Memory B cell (primary cell): ENCODE results near the gene KRTAP12-1.
"Not testable (repeated sequence)": the region's sequence is repeated elsewhere in the genome, so short reads cannot be mapped to it uniquely, and the experiment has no call there.

Source experiments
- ATAC-seq: fragments of 150-1000 bp; cut with Tn5 transposase; 2 replicates; pipeline ENCODE4 v1.10.0; 2021; ENCODE audit warnings: low read depth, mild to moderate bottlenecking, moderate library complexity
- DNase-seq, 2 donors: peaks; one replicate each; pipeline ENCODE4 v3.0.0; 2022; ENCODE audit warnings: low spot score in 2 of 2
- H3K27ac Mint-ChIP-seq: one replicate; pipeline ENCODE4 v1.8.0; 2022; ENCODE audit warnings: mild to moderate bottlenecking, moderate library complexity, mixed read lengths
- H3K27me3 Mint-ChIP-seq: one replicate; pipeline ENCODE4 v1.8.0; 2022; ENCODE audit warnings: mixed read lengths
- H3K36me3 Mint-ChIP-seq: one replicate; pipeline ENCODE4 v1.8.0; 2022; ENCODE audit warnings: mild to moderate bottlenecking, mixed read lengths
- H3K4me1 Mint-ChIP-seq: one replicate; pipeline ENCODE4 v1.8.0; 2022; ENCODE audit warnings: mixed read lengths
- H3K4me3 Mint-ChIP-seq: one replicate; pipeline ENCODE4 v1.8.0; 2022; ENCODE audit warnings: mild to moderate bottlenecking, moderate library complexity, mixed read lengths
- H3K9me3 Mint-ChIP-seq: one replicate; pipeline ENCODE4 v1.8.0; 2022; ENCODE audit warnings: mixed read lengths

The KRTAP12-1 gene

GRCh38 chr21:44654576-44655175 is 27.3 kb downstream of the KRTAP12-1 start, which contains the start of gene KRTAP12-4:
Gene KRTAP12-4 (minus strand): TSS chr21:44654659. CDS start chr21:44654614, 45 bp downstream.
- Mint-ChIP-seq H3K27me3 (peaks cover 6% of the 10 kb centered on the region), H3K4me3 (no peak within 1 kb of the TSS), H3K9me3 (peaks cover 8% of the 10 kb centered on the region), H3K36me3 (peaks cover 1% of the 10 kb centered on the region), H3K4me1 (peaks cover 7% of the 10 kb centered on the region), H3K27ac (no peak within 1 kb of the TSS)
- DNase-seq (no peak), ATAC-seq (no peak)

- no peak overlapping the region for H3K4me3 Mint-ChIP-seq
- peaks cover 1% of the 10 kb centered on the region for H3K36me3 Mint-ChIP-seq
- no peak overlapping the region for H3K27ac Mint-ChIP-seq
- ATAC-seq (no peak), DNase-seq (no peak)
- H3K27me3 Mint-ChIP-seq: peaks cover 7% of the 10 kb centered on the region
- peaks cover 7% of the 10 kb centered on the region for H3K4me1 Mint-ChIP-seq
- peaks cover 8% of the 10 kb centered on the region for H3K9me3 Mint-ChIP-seq
These were observed 28.0 kb downstream of the KRTAP12-1 start for GRCh38 chr21:44653656-44654575.

GRCh38 chr21:44653123-44653522 is 28.8 kb downstream of the KRTAP12-1 start:
- Mint-ChIP-seq H3K9me3 (peaks cover 8% of the 10 kb centered on the region), H3K36me3 (peaks cover 1% of the 10 kb centered on the region), H3K4me3 (no peak overlapping the region), H3K27me3 (peaks cover 7% of the 10 kb centered on the region), H3K4me1 (peaks cover 6% of the 10 kb centered on the region), H3K27ac (no peak overlapping the region)
- DNase-seq (no peak), ATAC-seq (no peak)

GRCh38 chr21:44650973-44651675 is 30.8 kb downstream of the KRTAP12-1 start:
- Mint-ChIP-seq H3K4me1 (peaks cover 3% of the 10 kb centered on the region), H3K9me3 (peaks cover under 1% of the 10 kb centered on the region), H3K27me3 (peaks cover 11% of the 10 kb centered on the region), H3K4me3 (no peak overlapping the region), H3K27ac (no peak overlapping the region), H3K36me3 (no peaks in the 10 kb centered on the region)
- ATAC-seq: no peak
- no peak for DNase-seq

GRCh38 chr21:44650265-44650972 is 31.5 kb downstream of the KRTAP12-1 start:
- ATAC-seq (no peak), DNase-seq (no peak)
- H3K27me3 Mint-ChIP-seq: peaks cover 11% of the 10 kb centered on the region
- H3K36me3 Mint-ChIP-seq: no peaks in the 10 kb centered on the region
- no peak overlapping the region for H3K4me3 Mint-ChIP-seq
- no peak overlapping the region for H3K27ac Mint-ChIP-seq
- peaks cover 3% of the 10 kb centered on the region for H3K4me1 Mint-ChIP-seq
- no peaks in the 10 kb centered on the region for H3K9me3 Mint-ChIP-seq

- Mint-ChIP-seq H3K4me1 (peaks cover 3% of the 10 kb centered on the region), H3K36me3 (no peaks in the 10 kb centered on the region), H3K27ac (no peak overlapping the region), H3K4me3 (no peak overlapping the region), H3K27me3 (peaks cover 11% of the 10 kb centered on the region), H3K9me3 (peaks cover 5% of the 10 kb centered on the region)
- DNase-seq: no peak
- ATAC-seq: no peak
These were observed 32.4 kb downstream of the KRTAP12-1 start for GRCh38 chr21:44649521-44650100.

- DNase-seq: no peak
- Mint-ChIP-seq H3K27ac (no peak overlapping the region), H3K4me1 (peaks cover 3% of the 10 kb centered on the region), H3K36me3 (no peaks in the 10 kb centered on the region), H3K9me3 (peaks cover 9% of the 10 kb centered on the region), H3K27me3 (peaks cover 11% of the 10 kb centered on the region), H3K4me3 (no peak overlapping the region)
- no peak for ATAC-seq
These were observed 33.2 kb downstream of the KRTAP12-1 start for GRCh38 chr21:44648557-44649311.

- Mint-ChIP-seq H3K9me3 (peaks cover 16% of the 10 kb centered on the region), H3K4me3 (no peak overlapping the region), H3K27ac (no peak overlapping the region), H3K4me1 (peaks cover 3% of the 10 kb centered on the region), H3K36me3 (no peaks in the 10 kb centered on the region), H3K27me3 (peaks cover 15% of the 10 kb centered on the region)
- DNase-seq (no peak), ATAC-seq (no peak)
These were observed 34.8 kb downstream of the KRTAP12-1 start for GRCh38 chr21:44647222-44647552.

GRCh38 chr21:44646366-44647221 is 35.4 kb downstream of the KRTAP12-1 start, which contains the start of gene KRTAP10-11:
Gene KRTAP10-11 (plus strand): TSS chr21:44646414. CDS start chr21:44646459, 45 bp downstream.
- not testable (repeated sequence) for DNase-seq, H3K36me3 Mint-ChIP-seq, H3K4me3 Mint-ChIP-seq, H3K27ac Mint-ChIP-seq, H3K4me1 Mint-ChIP-seq, ATAC-seq
- peaks cover 17% of the 10 kb centered on the region for H3K9me3 Mint-ChIP-seq
- peaks cover 15% of the 10 kb centered on the region for H3K27me3 Mint-ChIP-seq

- H3K4me1 Mint-ChIP-seq: peaks cover 3% of the 10 kb centered on the region
- ATAC-seq: no peak
- peaks cover 24% of the 10 kb centered on the region for H3K27me3 Mint-ChIP-seq
- no peak for DNase-seq
- no peak overlapping the region for H3K27ac Mint-ChIP-seq
- peaks cover 5% of the 10 kb centered on the region for H3K36me3 Mint-ChIP-seq
- no peak overlapping the region for H3K4me3 Mint-ChIP-seq
- peaks cover 23% of the 10 kb centered on the region for H3K9me3 Mint-ChIP-seq
These were observed 37.1 kb downstream of the KRTAP12-1 start for GRCh38 chr21:44644878-44645277.

- Mint-ChIP-seq H3K27me3 (peaks cover 27% of the 10 kb centered on the region), H3K4me1 (peaks cover 3% of the 10 kb centered on the region), H3K27ac (no peak overlapping the region), H3K36me3 (peaks cover 5% of the 10 kb centered on the region), H3K9me3 (peaks cover 23% of the 10 kb centered on the region), H3K4me3 (no peak overlapping the region)
- no peak for DNase-seq
- ATAC-seq: no peak
These were observed 38.1 kb downstream of the KRTAP12-1 start for GRCh38 chr21:44643741-44644310.

GRCh38 chr21:44640761-44641160 is 41.2 kb downstream of the KRTAP12-1 start:
- Mint-ChIP-seq H3K27ac (no peak overlapping the region), H3K9me3 (peaks cover 23% of the 10 kb centered on the region), H3K36me3 (peaks cover 5% of the 10 kb centered on the region), H3K27me3 (peaks cover 26% of the 10 kb centered on the region), H3K4me3 (no peak overlapping the region), H3K4me1 (no peaks in the 10 kb centered on the region)
- DNase-seq (no peak), ATAC-seq (no peak)
